HepG2 (cell line): ENCODE data around the gene GATD1. TPM values are rescaled to one million over a fixed set of nuclear protein-coding genes. Genes with fewer than 3 reads are reported as not detected.

Experiments used
- ADNP ChIP-seq: sonication (generic); formaldehyde crosslinking; IDR thresholded peaks from 2 replicates; pipeline ENCODE4 v1.4.0; 2020; ENCODE audit warnings: missing genetic modification reagents
- ARID4A ChIP-seq: sonication (generic); formaldehyde crosslinking; IDR thresholded peaks from 2 replicates; pipeline ENCODE4 v1.5.0; 2020; ENCODE audit warnings: mild to moderate bottlenecking, missing genetic modification reagents, borderline replicate concordance
- DPF2 ChIP-seq: sonication (generic); formaldehyde crosslinking; IDR thresholded peaks from 2 replicates; pipeline ENCODE4 v1.4.0; 2020; ENCODE audit warnings: mild to moderate bottlenecking, low read depth, missing genetic modification reagents, borderline replicate concordance
- ELF3 ChIP-seq: IDR thresholded peaks from 2 replicates; pipeline ENCODE4 v1.6.1; 2016; ENCODE audit warnings: missing genetic modification reagents, missing compliant biosample characterization
- FOSL2 ChIP-seq: sonication (generic); formaldehyde crosslinking; IDR thresholded peaks from 2 replicates; pipeline ENCODE4 v1.4.0; 2020; ENCODE audit warnings: missing genetic modification reagents
- FOXK1 ChIP-seq: sonication (generic); formaldehyde crosslinking; IDR thresholded peaks from 2 replicates; pipeline ENCODE4 v1.4.0; 2020; ENCODE audit warnings: low read depth, missing genetic modification reagents, borderline replicate concordance
- IRF1 ChIP-seq: sonication (generic); formaldehyde crosslinking; IDR thresholded peaks from 2 replicates; pipeline ENCODE4 v1.4.0; 2020; ENCODE audit warnings: low read depth, mild to moderate bottlenecking, missing genetic modification reagents
- MAFG ChIP-seq: sonication (generic); formaldehyde crosslinking; IDR thresholded peaks from 2 replicates; pipeline ENCODE4 v1.5.1; 2020; ENCODE audit warnings: mild to moderate bottlenecking, missing genetic modification reagents
- MTF2 ChIP-seq: sonication (generic); formaldehyde crosslinking; IDR thresholded peaks from 2 replicates; pipeline ENCODE4 v1.5.0; 2020; ENCODE audit warnings: missing genetic modification reagents, borderline replicate concordance
- NFIB ChIP-seq: sonication (generic); formaldehyde crosslinking; IDR thresholded peaks from 2 replicates; pipeline ENCODE4 v1.9.0; 2021; ENCODE audit warnings: missing genetic modification reagents, mild to moderate bottlenecking, borderline replicate concordance
- SALL1 ChIP-seq: sonication (generic); formaldehyde crosslinking; IDR thresholded peaks from 2 replicates; pipeline ENCODE4 v1.8.0; 2022; ENCODE audit warnings: mild to moderate bottlenecking, missing genetic modification reagents
- TFE3 ChIP-seq: IDR thresholded peaks from 2 replicates; pipeline ENCODE4 v1.6.1; 2016
- THAP11 ChIP-seq: IDR thresholded peaks from 2 replicates; pipeline ENCODE4 v1.6.1; 2016; ENCODE audit warnings: missing biosample characterization, missing genetic modification reagents
- ZNF292 ChIP-seq: sonication (generic); formaldehyde crosslinking; IDR thresholded peaks from 2 replicates; pipeline ENCODE4 v1.8.1; 2022; ENCODE audit warnings: mild to moderate bottlenecking, low read depth, missing genetic modification reagents, borderline replicate concordance
- ZNF337 ChIP-seq: sonication (generic); formaldehyde crosslinking; IDR thresholded peaks from 2 replicates; pipeline ENCODE4 v1.5.1; 2020; ENCODE audit warnings: missing genetic modification reagents, low read depth, mild to moderate bottlenecking, borderline replicate concordance
- ZNF710 ChIP-seq: sonication (generic); formaldehyde crosslinking; IDR thresholded peaks from 2 replicates; pipeline ENCODE4 v1.5.0; 2020; ENCODE audit warnings: mild to moderate bottlenecking, missing genetic modification reagents, borderline replicate concordance
- polyA plus RNA-seq, 8 experiments: library from polyadenylated mRNA; depleted of rRNA in 3 of 8; stranded (reverse) in 7 of 8; unstranded in 1 of 8; fragments of >200 nt; fragmentation: Illumina TruSeq in 4 of 8; extraction: Trizol in 4 of 8; gene quantifications; 2 replicates each; pipeline versions ENCODE4 v1.2.1 to v1.2.3, GENCODE V29; 2011 to 2016; ENCODE audit warnings: low read depth in 4 of 8, missing spikeins in 1 of 8, mixed read lengths in 1 of 8; ENCODE audit not compliant: insufficient read depth in 1 of 8
- total RNA-seq, 5 experiments: library from RNA; depleted of rRNA; stranded (reverse); fragments of >200 nt; fragmentation: Illumina TruSeq; extraction: Trizol; gene quantifications; 2 replicates each; pipeline ENCODE4 v1.2.3, GENCODE V29; 2016; ENCODE audit warnings: low read depth in 1 of 5

Gene GATD1
- total and polyA plus RNA-seq, 2 of the 13 experiments (the other 11 are each of a cell fraction or from before 2014, with no cell fraction given): 31.3 to 60.5 TPM

GRCh38 chr11:795634-796564 is 18.6 kb upstream of the GATD1 start (continued):
- TF ChIP-seq ARID4A: peak; percentile 50; the same call in 1 of the 2 replicates
- TF ChIP-seq ZNF292 (CRISPR knock-in tag): no peak
- TF ChIP-seq SALL1 (CRISPR knock-in tag): 0 out of 2 replicates have a peak, but pooled peaks have one; percentile 2
- no peak for TF ChIP-seq MAFG (CRISPR knock-in tag)
- no peak for TF ChIP-seq MTF2 (CRISPR knock-in tag)
- no peak for TF ChIP-seq FOXK1 (CRISPR knock-in tag)
- TF ChIP-seq NFIB: no peak
- no peak for TF ChIP-seq DPF2 (CRISPR knock-in tag)
- TF ChIP-seq ZNF337 (CRISPR knock-in tag): no peak
- TF ChIP-seq ADNP: no peak
- TF ChIP-seq TFE3 (CRISPR knock-in tag): no peak
- peak; percentile 76; the same call in 1 of the 2 replicates for TF ChIP-seq IRF1 (CRISPR knock-in tag)
- TF ChIP-seq FOSL2: peak; percentile 40
- TF ChIP-seq ELF3: peak; percentile 29; the same call in 1 of the 2 replicates
- TF ChIP-seq ZNF710 (CRISPR knock-in tag): no peak
- TF ChIP-seq THAP11 (CRISPR knock-in tag): no peak
